C4-2B (cell line): ENCODE measurements around the gene TRAPPC3.
A peak's percentile ranks its signal among the peaks of the same experiment; 100 is the strongest.

Experiments
- H3K27ac ChIP-seq: fragments of 450-650 bp; 2 replicates; pipeline ENCODE4 v1.5.1; 2017
- ZFX ChIP-seq: fragments of 450-650 bp; IDR thresholded peaks from 2 replicates; pipeline ENCODE4 v1.6.1; 2017
- TF ChIP-seq, protein P1 (sequence below): fragments of 450-650 bp; conservative IDR thresholded peaks from 2 replicates; pipeline ENCODE4 v1.5.1; 2017; ENCODE audit warnings: mild to moderate bottlenecking

The TRAPPC3 gene

DNA sequence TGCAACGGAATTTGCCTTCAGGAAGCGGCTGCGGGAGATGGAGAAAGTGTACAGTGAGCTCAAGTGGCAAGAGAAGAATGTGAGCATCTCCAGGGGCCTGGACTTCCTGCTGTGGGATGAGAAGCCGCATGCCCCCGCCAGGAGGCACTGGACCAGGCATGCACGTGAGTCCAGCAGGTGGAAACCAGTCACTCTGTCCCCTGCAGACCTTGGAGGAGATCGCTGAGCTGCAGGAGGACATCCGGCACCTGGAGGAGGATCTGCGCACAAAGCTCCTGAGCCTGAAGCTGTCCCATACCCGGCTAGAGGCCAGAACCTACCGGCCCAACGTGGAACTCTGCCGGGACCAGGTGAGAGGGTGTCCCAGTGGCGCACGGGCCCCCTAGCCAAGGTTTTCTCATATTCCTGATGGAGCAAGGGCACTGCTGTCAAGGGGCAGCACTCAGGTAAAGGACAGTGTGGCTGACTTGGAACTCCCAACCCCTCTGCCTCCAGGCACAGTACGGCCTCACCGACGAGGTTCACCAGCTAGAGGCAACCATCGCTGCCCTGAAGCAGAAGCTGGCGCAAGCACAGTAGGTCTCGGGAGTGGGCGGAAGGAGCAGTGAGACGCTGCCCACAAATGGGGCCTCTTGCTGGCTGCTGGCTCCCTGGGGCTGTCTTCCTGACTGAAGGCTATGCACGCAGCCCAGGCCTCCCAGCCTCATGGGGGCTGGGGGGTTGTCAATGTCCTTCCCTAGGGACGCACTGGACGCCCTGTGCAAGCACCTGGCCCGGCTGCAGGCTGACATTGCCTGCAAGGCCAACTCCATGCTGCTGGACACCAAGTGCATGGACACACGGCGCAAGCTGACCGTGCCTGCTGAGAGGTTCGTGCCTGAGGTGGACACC is 61.8 kb downstream of the TRAPPC3 start:
- TF ChIP-seq, protein P1, sequence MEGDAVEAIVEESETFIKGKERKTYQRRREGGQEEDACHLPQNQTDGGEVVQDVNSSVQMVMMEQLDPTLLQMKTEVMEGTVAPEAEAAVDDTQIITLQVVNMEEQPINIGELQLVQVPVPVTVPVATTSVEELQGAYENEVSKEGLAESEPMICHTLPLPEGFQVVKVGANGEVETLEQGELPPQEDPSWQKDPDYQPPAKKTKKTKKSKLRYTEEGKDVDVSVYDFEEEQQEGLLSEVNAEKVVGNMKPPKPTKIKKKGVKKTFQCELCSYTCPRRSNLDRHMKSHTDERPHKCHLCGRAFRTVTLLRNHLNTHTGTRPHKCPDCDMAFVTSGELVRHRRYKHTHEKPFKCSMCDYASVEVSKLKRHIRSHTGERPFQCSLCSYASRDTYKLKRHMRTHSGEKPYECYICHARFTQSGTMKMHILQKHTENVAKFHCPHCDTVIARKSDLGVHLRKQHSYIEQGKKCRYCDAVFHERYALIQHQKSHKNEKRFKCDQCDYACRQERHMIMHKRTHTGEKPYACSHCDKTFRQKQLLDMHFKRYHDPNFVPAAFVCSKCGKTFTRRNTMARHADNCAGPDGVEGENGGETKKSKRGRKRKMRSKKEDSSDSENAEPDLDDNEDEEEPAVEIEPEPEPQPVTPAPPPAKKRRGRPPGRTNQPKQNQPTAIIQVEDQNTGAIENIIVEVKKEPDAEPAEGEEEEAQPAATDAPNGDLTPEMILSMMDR = no peak
- no peak for TF ChIP-seq ZFX
- peak overlapping the region; percentile 78; the same call in 1 of the 2 replicates for H3K27ac ChIP-seq
